Activated CD8-positive, alpha-beta memory T cell treated with anti-CD3 and anti-CD28 coated beads for 36 hours (primary cell): ENCODE measurements around the gene IL13RA2. TPM values are rescaled to one million over a fixed set of nuclear protein-coding genes. Genes with fewer than 3 reads are reported as not detected.

Experiments used
- CTCF ChIA-PET: fragments of 350-600 bp; sonication (Branson Sonifier 250); formaldehyde crosslinking; loops from one replicate; lab custom pipeline; 2021; ENCODE audit warnings: antibody characterized with exemption; lab: Charles Lee
- POLR2A ChIA-PET: fragments of 350-600 bp; sonication (Branson Sonifier 250); formaldehyde crosslinking; loops from one replicate; lab custom pipeline; 2021; ENCODE audit warnings: antibody characterized with exemption; lab: Charles Lee
- total RNA-seq, 2 experiments: library from RNA; stranded (reverse); gene quantifications; one replicate each; pipeline ENCODE4 v1.2.3, GENCODE V29; 2021

The IL13RA2 gene
- total RNA-seq: not detected

- ChIA-PET POLR2A (no interaction called here), CTCF (interaction anchor here (0.6 kb wide), 1 partner anchor 149 kb away, joined by 3 read pairs; no protein-coding TSS in a partner anchor)
These were observed at the start of gene IL13RA2 for GRCh38 chrX:115017455-115017854. IL13RA2 (minus strand) TSS chrX:115017616; CDS start chrX:115017269, 347 bp downstream.

- ChIA-PET POLR2A (no interaction called here), CTCF (no interaction called here)
These were observed 47.9 kb upstream of the IL13RA2 start for GRCh38 chrX:115065304-115065703.

GRCh38 chrX:115060013-115060412 is 42.6 kb upstream of the IL13RA2 start:
- ChIA-PET CTCF (no interaction called here), POLR2A (no interaction called here)

- POLR2A ChIA-PET: no interaction called here
- CTCF ChIA-PET: no interaction called here
These were observed 40.9 kb upstream of the IL13RA2 start for GRCh38 chrX:115058276-115058675.

- CTCF ChIA-PET: no interaction called here
- POLR2A ChIA-PET: no interaction called here
These were observed 37.5 kb upstream of the IL13RA2 start for GRCh38 chrX:115054876-115055275.

- ChIA-PET CTCF (no interaction called here), POLR2A (no interaction called here)
These were observed 35.8 kb upstream of the IL13RA2 start for GRCh38 chrX:115053223-115053622.

- ChIA-PET CTCF (no interaction called here), POLR2A (no interaction called here)
These were observed 30.3 kb upstream of the IL13RA2 start for GRCh38 chrX:115047715-115048114.

GRCh38 chrX:115047181-115047580 is 29.8 kb upstream of the IL13RA2 start:
- CTCF ChIA-PET: no interaction called here
- POLR2A ChIA-PET: no interaction called here

DNA sequence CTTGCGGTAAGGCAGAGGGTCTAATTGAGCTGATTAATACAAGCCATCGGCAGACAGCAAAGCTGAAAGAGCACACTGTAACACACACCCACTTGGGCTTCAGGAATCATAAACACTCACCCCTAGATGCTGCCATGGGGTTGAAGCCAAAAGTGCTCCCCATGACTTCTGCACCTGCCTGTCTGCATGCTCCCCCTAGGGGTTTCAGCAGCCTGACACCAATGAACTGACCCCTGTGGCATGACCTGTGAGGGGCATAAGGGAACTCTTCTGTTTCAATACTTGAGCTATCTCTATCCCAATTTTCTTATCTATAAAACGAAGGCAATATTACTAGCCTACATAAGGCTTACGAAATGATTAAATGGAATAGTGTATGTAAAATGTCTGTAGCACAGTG is 23.0 kb upstream of the IL13RA2 start:
- CTCF ChIA-PET: no interaction called here
- POLR2A ChIA-PET: no interaction called here

DNA sequence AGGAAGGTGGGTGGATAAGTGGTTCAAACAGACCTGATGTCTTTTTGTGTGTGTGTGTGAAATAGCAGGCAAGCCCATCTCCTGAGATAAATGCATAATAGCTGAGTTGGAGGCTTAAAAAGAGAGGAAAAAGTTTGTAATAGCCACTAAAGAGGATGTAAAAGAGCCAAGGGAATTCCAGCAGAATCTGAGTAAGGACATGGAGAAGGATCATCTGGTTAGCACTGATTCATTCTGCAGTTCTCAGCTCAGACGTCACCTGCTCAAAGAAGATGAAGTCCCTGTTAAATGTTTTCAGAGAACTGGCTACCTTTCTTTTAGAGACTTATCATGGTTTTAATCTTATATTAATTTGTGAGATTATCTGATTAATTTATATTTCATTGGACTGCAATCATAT is 21.0 kb upstream of the IL13RA2 start:
- POLR2A ChIA-PET: no interaction called here
- CTCF ChIA-PET: no interaction called here

DNA sequence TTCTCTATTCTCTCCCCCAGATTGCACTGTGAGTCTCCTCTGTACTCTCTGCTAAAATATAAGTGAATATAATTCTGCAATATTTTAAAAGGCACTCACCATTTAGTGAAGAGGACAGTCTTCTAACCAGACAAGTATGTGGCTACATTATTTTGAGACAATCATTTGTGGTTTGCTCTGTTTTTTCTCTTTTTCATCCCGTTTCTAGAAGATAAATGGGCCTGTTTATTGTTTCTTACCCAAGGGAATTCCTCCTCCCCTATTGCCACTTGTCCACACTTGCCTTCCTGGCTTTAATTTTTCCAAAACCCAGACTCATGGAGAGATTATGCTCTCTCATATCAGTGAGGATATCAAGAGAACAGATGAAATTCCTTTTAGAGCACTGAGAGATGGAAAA is 18.6 kb upstream of the IL13RA2 start:
- CTCF ChIA-PET: no interaction called here

GRCh38 chrX:115031989-115032388 is 14.6 kb upstream of the IL13RA2 start:
- CTCF ChIA-PET: no interaction called here
- POLR2A ChIA-PET: no interaction called here

More for the DNA sequence above, 18.6 kb upstream of the IL13RA2 start:
- POLR2A ChIA-PET: no interaction called here

DNA sequence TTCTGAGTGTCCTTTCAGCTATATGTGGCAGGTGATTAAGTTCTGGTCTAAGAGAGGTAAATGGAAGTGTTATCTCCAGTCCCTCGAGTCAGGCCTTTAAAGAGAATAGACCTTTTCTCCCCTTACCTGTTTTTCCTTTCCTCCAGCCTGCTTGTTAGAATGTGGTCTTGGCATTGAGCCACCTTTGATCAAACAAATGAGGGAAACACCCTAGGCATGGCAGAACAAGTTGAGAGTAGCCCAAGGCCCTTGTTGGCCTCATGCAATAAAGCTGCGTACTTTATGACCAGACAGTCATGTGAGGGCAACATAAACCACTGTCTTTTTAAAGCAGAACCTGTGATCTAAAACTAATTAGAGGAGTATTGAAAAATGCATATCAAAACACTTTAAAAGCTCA is 13.2 kb upstream of the IL13RA2 start:
- ChIA-PET CTCF (no interaction called here), POLR2A (no interaction called here)

DNA sequence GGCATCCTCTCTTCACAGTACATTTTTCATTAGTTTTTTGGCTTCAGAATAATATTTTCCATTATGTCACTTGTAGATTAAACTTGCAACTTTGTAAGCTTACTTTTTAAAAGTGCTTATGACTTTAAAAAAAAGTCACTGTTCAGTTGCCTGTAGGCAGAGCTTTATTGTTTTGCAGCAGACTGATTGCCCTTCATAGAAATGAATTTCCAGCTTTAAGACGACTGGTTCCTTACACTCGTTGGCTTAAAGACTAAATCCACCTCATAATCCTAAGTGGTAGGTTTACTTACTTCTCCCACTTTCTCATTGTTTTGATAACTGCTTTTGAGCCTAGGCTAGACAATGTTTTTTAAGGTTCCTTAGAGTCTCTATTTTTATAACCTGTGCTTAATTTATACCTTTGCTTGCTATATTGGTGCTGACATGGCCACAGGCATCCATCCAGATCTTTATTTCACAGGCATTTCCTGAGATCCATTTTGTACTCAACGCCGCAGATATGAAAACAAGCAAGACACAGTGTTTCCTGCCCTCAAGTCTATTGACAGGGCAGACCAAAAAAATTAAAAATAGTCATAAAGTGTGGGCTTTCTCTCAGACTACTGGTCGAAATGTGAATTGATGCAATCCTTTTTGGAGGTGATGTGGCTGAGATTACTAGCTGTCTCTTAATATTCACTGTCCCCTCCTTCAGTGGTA is 12.6 kb upstream of the IL13RA2 start:
- ChIA-PET POLR2A (no interaction called here), CTCF (interaction anchor here (0.7 kb wide), 1 partner anchor 206 kb away, joined by 3 read pairs; no protein-coding TSS in a partner anchor)

DNA sequence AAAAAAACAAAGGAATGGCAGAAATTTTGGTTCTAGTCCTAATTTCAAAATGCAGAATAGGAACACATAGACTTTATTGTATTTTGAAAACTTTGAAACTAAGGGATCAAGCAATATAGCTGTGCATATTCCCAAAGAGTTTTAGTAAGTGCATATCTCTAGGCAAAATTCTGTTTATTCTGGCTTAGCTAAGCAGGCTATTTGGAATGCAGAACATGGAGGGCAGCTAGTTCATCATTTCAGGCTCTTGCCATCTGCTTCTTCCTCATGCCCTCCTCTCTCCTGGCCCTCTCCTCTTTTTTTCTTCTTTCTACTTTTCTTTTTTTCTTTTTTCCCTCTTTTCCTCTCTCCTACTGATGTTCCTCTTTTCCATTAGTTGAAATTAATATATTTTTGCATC is 12.0 kb upstream of the IL13RA2 start:
- POLR2A ChIA-PET: no interaction called here
- CTCF ChIA-PET: interaction anchor here (0.7 kb wide), 1 partner anchor 206 kb away, joined by 3 read pairs; no protein-coding TSS in a partner anchor

- POLR2A ChIA-PET: no interaction called here
These were observed 6.4 kb upstream of the IL13RA2 start for GRCh38 chrX:115023811-115024210.

DNA sequence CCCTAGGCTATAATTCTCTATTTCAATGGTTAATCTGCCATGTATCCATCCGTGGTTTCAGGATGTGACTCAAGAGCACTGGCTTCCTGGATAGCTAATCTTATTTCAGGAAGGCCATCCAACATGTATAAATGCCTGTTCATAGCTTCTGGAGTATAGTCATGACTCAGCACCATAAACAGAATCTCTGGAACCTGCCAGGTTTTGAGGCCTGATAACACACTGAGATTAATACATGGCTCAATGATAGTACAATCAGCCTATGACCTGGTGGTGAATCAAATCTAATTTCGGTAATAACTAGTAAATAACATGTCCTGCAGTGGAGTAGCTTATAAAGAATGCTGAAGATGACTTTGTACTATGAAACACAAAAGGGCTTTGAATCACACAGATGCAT is 5.7 kb upstream of the IL13RA2 start:
- CTCF ChIA-PET: no interaction called here
- POLR2A ChIA-PET: no interaction called here

More at GRCh38 chrX:115023811-115024210, 6.4 kb upstream of the IL13RA2 start:
- CTCF ChIA-PET: no interaction called here

DNA sequence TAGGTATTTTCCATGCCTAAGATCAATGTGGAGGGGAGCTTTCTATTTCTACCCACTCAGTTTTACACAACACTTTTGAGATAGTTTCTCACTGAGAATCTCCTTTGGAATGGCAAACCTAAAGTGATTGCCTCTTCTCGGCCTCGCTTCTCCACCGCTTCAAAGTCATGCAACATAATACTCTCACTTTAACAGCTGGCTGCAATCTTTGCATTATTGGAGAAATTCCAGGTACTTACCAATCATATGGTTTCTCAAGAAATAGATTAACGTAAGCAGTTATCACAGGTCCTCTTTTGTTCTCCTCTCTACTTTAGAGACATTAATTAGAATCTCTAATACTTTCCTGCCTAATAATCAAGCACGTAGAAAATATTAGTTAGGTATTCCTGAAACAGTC is 3.7 kb upstream of the IL13RA2 start:
- ChIA-PET CTCF (no interaction called here), POLR2A (no interaction called here)

DNA sequence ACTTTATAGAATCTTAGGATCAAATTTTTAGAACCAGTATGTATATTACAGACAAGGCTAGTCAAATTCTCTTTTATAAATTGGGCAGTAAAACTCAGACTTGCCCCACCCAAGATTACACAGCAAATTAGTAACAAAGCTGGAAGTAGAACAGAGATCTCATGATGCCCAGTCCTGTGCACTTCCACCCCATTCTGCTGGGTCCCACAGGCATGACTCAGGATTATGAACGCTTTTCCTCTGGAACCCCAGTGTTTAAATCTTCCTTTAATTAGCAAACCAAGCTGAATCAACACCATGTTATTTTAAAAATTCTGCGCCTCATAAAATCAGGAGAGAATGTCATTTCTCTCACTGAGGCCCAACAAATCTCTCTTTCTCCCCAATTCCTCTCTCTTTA is 1.5 kb upstream of the IL13RA2 start:
- ChIA-PET POLR2A (no interaction called here), CTCF (no interaction called here)

DNA sequence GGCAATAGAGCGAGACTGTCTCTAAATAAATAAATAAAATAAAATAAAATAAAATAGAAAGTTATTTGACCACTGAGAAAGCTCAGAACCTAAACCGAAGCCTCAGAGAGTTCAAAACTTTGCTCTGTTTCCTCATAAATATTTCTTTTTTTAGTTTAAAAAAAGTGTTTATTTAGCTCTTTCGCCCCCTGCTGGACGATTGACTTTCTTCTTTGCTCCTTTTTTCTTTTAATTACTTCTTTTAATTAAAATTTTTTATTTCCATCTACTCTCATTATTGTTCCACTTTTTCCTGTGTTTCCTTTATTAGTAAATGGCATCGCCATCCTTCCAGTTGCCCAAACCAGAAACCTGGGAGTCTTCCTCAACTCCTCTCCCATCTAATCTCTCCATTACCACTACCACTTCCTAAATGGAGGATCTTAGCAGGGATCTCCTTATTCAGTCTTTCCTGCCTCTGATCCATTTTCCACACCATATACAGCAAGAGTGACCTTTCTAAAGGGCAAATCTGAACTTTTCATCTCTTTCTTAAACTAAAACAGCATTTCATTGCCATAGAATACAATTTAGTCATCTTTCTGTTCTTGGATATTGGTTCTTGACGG is 728 bp upstream of the IL13RA2 start:
- ChIA-PET CTCF (no interaction called here), POLR2A (no interaction called here)

- CTCF ChIA-PET: no interaction called here
- POLR2A ChIA-PET: no interaction called here
These were observed 3.7 kb downstream of the IL13RA2 start for GRCh38 chrX:115013705-115014104.
